ENCODE data around the gene SOS1. TPM values are rescaled to one million over a fixed set of nuclear protein-coding genes. Genes with fewer than 3 reads are reported as not detected.

SOS1 gene
- total and polyA plus RNA-seq, 2 donors (not counting 3 experiments of a cell fraction or from before 2014, with no cell fraction given) = 22.2 to 32.5 TPM

- dilution Hi-C loops (cut with MboI; ENCODE audit: extremely low pct_ligation_motif_present, low sequenced_read_pairs) = no loop called here
- POLR2A ChIA-PET = no interaction called here
- FAIRE-seq = no peak
These were observed 112.2 kb downstream of the SOS1 start for GRCh38 chr2:39008665-39009064.

More at GRCh38 chr2:39008665-39009064, 112.2 kb downstream of the SOS1 start:
- no peaks in the 10 kb centered on the region for H4K20me1 ChIP-seq (replicated peaks; ENCODE audit: control insufficient read depth, extremely low read depth, insufficient read depth, low read length)
- H3K79me2 ChIP-seq (ENCODE audit: control insufficient read depth, insufficient read depth, low read length) = no peaks in the 10 kb centered on the region
- BruUV-seq (replicated peaks) = no TSS peak
- peak; percentile 17 for DNase-seq (ENCODE audit: low read depth, low spot score)
- H3K27me3 ChIP-seq (ENCODE audit: control insufficient read depth in 2 of 2, insufficient read depth in 2 of 2, low read length in 2 of 2) = no peaks in the 10 kb centered on the region
- H3K9me1 ChIP-seq (replicated peaks; ENCODE audit: control insufficient read depth, extremely low read depth, insufficient read depth, low read length) = no peaks in the 10 kb centered on the region
- CTCF ChIA-PET = interaction anchor here (1.3 to 2.5 kb wide), 4 partner anchors 11 to 221 kb away, joined by 3 to 9 read pairs (median 5); no protein-coding TSS in a partner anchor
- H3K27ac ChIP-seq (ENCODE audit: insufficient read depth, low read depth, low read length) = no peak overlapping the region
- intact Hi-C loops (cut with micrococcal nuclease) = no loop called here
- no peak overlapping the region for H3K9ac ChIP-seq (replicated peaks; ENCODE audit: extremely low read depth, insufficient read depth, low read length)
- no peak overlapping the region for H3K4me3 ChIP-seq (replicated peaks in 1 of 3; ENCODE audit: insufficient read depth in 1 of 3, low read depth in 1 of 3, low read length in 3 of 3)
- no peak overlapping the region for H2AFZ ChIP-seq (ENCODE audit: low read depth, low read length)
- TF ChIP-seq MAX (IDR thresholded peaks at IDR 0.05; ENCODE audit: insufficient read depth, insufficient read length) (no peak), FOS (IDR thresholded peaks at IDR 0.05; ENCODE audit: borderline replicate concordance, insufficient read depth, low read length) (no peak), GATA2 (IDR thresholded peaks at IDR 0.05; ENCODE audit: insufficient read depth, insufficient read length, low read depth, low read length) (no peak), JUN (IDR thresholded peaks at IDR 0.05; ENCODE audit: borderline replicate concordance, insufficient read depth, insufficient read length, low read depth) (no peak), CTCF (IDR thresholded peaks at IDR 0.05; ENCODE audit: extremely low read depth in 1 of 2, insufficient read depth in 1 of 2, low read depth in 1 of 2, low read length in 2 of 2) (no peak), MYC (IDR thresholded peaks at IDR 0.05; ENCODE audit: low read depth, low read length) (no peak), POLR2A (IDR thresholded peaks at IDR 0.05; ENCODE audit: low read depth, low read length) (no peak), EZH2 (IDR thresholded peaks at IDR 0.05; ENCODE audit: borderline replicate concordance, low read depth, low read length, severe bottlenecking) (no peak), POLR2AphosphoS5 (IDR thresholded peaks at IDR 0.05; ENCODE audit: insufficient read depth, low read depth, low read length) (no peak)
- H3K4me1 ChIP-seq (ENCODE audit: control insufficient read depth, extremely low read depth, insufficient read depth, low read length) = no peaks in the 10 kb centered on the region
- H3K4me2 ChIP-seq (ENCODE audit: insufficient read depth, low read length) = no peak overlapping the region
- no peaks in the 10 kb centered on the region for H3K9me3 ChIP-seq (replicated peaks; ENCODE audit: control insufficient read depth, insufficient read depth, low read length)
- H3K36me3 ChIP-seq (ENCODE audit: control insufficient read depth in 2 of 2, extremely low read depth in 1 of 2, insufficient read depth in 2 of 2, low read length in 2 of 2) = peaks cover 5 to 6% of the 10 kb centered on the region in 2 experiments
